ENCODE measurements around the gene RTKN2.

Gene RTKN2

GRCh38 chr10:62230344-62231121 is 38.1 kb downstream of the RTKN2 start:
- FAIRE-seq = no peak
- peak; percentile 83 for DNase-seq (ENCODE audit: low spot score)

- no peak for DNase-seq (ENCODE audit: low spot score)
- no peak for FAIRE-seq
Measured at GRCh38 chr10:62225362-62225761, 43.3 kb downstream of the RTKN2 start.

GRCh38 chr10:62224606-62225005 is 44.0 kb downstream of the RTKN2 start:
- peak; percentile 72 for DNase-seq (ENCODE audit: low spot score)
- FAIRE-seq = no peak

- no peak for FAIRE-seq
- DNase-seq (ENCODE audit: low spot score) = no peak
Measured at GRCh38 chr10:62217683-62218082, 51.0 kb downstream of the RTKN2 start.

GRCh38 chr10:62214364-62214874 is 54.2 kb downstream of the RTKN2 start:
- FAIRE-seq (no peak), DNase-seq (ENCODE audit: low spot score) (no peak)

GRCh38 chr10:62205750-62206399 is 62.8 kb downstream of the RTKN2 start:
- DNase-seq (ENCODE audit: low spot score) (no peak), FAIRE-seq (no peak)

- DNase-seq (ENCODE audit: low spot score) (no peak), FAIRE-seq (no peak)
Measured at GRCh38 chr10:62199584-62199983, 69.1 kb downstream of the RTKN2 start.

GRCh38 chr10:62196528-62196927 is 72.1 kb downstream of the RTKN2 start:
- DNase-seq (ENCODE audit: low spot score) = no peak
- FAIRE-seq = no peak

GRCh38 chr10:62195675-62195926 is 73.0 kb downstream of the RTKN2 start:
- DNase-seq (ENCODE audit: low spot score) (no peak), FAIRE-seq (no peak)

- no peak for DNase-seq (ENCODE audit: low spot score)
- FAIRE-seq = no peak
Measured at GRCh38 chr10:62194924-62195674, 73.5 kb downstream of the RTKN2 start.

GRCh38 chr10:62193479-62193878 is 75.2 kb downstream of the RTKN2 start:
- no peak for DNase-seq (ENCODE audit: low spot score)
- FAIRE-seq = no peak

GRCh38 chr10:62189131-62189530 is 79.5 kb downstream of the RTKN2 start:
- FAIRE-seq (no peak), DNase-seq (ENCODE audit: low spot score) (no peak)

- FAIRE-seq (no peak), DNase-seq (ENCODE audit: low spot score) (no peak)
Measured at GRCh38 chr10:62188021-62188616, 80.5 kb downstream of the RTKN2 start.

- DNase-seq (ENCODE audit: low spot score) = no peak
- no peak for FAIRE-seq
Measured at GRCh38 chr10:62186999-62187675, 81.5 kb downstream of the RTKN2 start.

- DNase-seq (ENCODE audit: low spot score) = no peak
- no peak for FAIRE-seq
Measured at GRCh38 chr10:62185919-62186692, 82.5 kb downstream of the RTKN2 start.

GRCh38 chr10:62183857-62184795 is 84.5 kb downstream of the RTKN2 start:
- no peak for DNase-seq (ENCODE audit: low spot score)
- FAIRE-seq = no peak

GRCh38 chr10:62183442-62183841 is 85.2 kb downstream of the RTKN2 start:
- FAIRE-seq (no peak), DNase-seq (ENCODE audit: low spot score) (no peak)

- FAIRE-seq (no peak), DNase-seq (ENCODE audit: low spot score) (no peak)
Measured at GRCh38 chr10:62182595-62182994, 86.0 kb downstream of the RTKN2 start.

GRCh38 chr10:62182171-62182570 is 86.5 kb downstream of the RTKN2 start:
- DNase-seq (ENCODE audit: low spot score) (no peak), FAIRE-seq (no peak)

- FAIRE-seq (no peak), DNase-seq (ENCODE audit: low spot score) (no peak)
Measured at GRCh38 chr10:62180677-62181076, 88.0 kb downstream of the RTKN2 start.

Measured in RCC 7860 (cell line).